HG03571 (cell line): ENCODE measurements around the gene AASDHPPT.

Experiments used
- ATAC-seq: cut with Tn5 transposase; IDR thresholded peaks from one replicate; pipeline ENCODE4 v1.9.1; 2021; ENCODE audit not compliant: unreplicated experiment

AASDHPPT gene

DNA sequence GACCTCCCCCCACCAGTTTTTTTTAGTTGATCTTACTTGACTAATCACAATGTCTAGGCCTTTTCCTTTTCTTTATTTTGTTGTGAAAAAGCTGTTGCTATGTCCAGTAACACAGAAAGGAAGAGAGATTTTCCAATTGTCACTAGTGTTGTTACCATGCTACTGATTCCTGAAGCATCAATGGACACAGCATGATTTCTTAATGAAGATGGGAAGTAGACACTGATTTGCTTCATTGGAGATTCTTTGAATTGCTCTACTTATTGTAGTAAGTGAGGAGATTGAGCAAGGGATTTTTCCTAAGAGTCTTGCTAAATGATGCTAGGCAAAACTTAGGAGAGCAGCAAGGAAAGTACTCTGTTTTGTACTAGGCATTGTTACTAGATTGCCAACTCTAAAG lies 4.6 kb downstream of the AASDHPPT start:
- ATAC-seq = no peak

DNA sequence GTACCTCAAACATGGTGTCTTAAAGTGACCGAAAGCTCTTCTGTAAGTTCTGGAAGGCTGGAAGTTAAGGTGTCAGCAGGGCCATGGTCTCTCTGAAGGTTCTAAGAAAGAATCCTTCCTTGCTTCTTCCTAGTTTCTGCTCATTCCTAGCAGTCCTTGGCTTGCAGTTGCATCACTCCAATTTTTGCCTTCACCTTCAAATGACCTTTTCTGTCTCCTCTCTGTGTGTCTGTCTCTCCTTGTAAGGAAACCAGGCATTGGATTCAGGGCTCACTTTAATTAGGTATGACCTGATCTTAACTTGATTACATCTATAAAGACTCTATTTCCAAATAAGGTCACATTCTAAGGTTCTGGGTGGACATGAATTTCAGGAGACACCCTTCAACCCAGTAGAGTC lies 8.7 kb downstream of the AASDHPPT start:
- ATAC-seq = no peak

DNA sequence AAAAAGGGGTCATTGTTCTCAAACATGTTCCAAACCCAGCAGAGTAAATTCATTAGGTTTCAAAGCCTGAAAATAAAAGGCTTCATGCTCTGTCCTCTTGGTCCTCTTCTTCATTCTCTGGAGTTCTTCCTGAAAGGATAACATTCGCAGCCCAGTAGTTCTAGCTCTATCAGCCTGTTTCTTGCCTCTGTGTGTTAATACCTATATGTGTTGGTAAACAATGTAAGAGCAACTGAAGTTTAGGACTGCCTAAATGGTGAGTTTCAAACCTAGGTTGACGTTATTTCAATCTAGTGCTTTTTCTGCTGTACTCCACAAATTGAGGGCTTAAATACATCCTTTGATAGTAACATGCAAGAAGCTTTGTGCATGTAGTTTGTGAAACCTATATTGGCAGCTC lies 9.4 kb downstream of the AASDHPPT start:
- no peak for ATAC-seq

DNA sequence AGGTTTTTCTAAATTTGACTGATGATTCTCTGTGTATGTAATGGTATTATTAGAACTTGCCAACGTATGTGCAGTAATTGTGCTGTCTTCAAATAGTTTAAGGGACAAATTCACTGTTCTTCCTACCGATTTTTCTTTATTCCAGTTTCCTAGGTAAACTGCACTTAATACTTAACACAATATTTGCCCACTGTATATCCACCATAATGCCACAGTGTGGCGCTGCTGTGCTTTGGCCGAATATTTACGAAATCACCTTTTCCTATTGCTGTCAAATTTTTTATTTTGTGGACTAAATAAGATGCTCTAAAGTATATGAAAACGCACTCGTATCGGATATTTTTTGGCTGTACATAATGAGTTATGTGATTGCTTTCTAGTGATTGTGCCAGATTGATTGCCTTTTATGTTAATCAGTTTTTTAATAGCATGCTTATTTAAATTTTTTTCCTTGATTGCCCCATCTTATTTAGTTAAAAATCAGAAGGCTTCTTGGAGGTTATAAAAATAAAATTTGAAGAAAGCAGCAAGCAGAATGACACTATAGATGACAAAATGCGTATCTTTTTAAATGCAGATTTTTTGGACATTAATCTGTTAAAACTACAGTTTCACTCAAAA lies 10.5 kb downstream of the AASDHPPT start:
- no peak for ATAC-seq

DNA sequence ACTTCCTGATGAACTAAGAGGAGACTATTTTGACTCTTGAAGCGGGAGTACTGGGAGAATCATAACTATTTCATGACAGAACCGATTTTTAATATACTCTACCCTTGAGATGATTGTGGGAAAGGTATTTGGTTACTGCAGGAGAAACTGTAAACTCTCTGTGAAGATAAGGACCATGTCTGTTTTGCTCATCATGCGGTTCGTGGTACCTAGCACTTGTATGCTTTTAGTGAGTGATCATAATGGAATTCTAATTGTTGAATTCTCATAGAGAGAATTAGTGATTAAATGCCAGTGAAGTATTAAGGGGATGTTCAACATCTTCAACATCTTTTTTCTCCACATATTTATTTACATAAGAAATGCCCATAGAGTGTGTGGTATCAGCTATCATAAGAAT lies 11.4 kb downstream of the AASDHPPT start:
- no peak for ATAC-seq

DNA sequence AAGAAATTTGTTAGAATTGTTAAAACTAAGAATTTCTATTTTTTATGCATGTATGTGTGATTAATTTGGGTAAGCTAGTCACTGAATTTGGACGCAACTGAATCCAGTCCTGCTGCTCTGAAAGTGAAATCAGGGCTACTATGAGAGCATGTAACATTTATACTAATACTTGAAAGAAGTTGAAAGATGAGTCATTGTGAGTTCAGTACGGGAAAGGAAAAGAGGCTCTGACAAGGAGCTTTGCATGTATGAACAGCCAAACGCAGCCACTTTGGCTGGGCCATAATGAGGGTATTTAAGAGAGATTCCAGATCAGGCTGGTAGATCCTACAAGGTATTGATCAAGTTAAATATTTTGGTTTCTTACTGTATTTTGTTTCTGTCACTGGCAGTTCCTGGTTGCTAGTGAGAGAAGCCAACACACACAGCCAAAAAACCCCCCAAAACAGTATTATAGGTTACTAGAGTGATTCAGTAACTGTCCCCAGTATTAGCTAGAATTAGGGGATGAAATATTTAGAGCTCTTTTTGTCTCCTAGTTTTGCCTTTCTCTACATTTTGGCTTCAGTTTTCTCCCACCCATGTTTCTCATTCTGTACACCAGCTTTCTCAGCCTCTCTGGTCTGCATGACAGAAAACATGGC lies 14.1 kb downstream of the AASDHPPT start:
- peak; percentile 97 for ATAC-seq

DNA sequence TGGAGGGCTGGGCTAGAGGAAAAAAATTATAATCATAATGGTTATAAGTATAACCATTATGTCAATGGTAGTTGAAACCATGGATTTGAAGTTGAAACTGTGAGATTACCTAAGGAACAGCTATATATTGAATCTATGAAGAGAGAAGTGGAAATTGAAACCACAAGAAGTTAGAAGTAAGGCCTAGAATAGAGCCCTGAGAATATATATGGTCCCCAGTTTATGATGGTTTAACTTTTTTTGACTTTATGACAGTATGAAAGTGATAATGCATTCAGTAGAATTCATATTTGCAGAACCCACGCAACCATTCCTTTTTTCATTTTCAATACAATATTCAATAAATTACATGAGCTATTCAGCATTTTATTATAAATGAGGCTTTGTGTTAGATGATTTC lies 15.0 kb downstream of the AASDHPPT start:
- ATAC-seq = no peak

DNA sequence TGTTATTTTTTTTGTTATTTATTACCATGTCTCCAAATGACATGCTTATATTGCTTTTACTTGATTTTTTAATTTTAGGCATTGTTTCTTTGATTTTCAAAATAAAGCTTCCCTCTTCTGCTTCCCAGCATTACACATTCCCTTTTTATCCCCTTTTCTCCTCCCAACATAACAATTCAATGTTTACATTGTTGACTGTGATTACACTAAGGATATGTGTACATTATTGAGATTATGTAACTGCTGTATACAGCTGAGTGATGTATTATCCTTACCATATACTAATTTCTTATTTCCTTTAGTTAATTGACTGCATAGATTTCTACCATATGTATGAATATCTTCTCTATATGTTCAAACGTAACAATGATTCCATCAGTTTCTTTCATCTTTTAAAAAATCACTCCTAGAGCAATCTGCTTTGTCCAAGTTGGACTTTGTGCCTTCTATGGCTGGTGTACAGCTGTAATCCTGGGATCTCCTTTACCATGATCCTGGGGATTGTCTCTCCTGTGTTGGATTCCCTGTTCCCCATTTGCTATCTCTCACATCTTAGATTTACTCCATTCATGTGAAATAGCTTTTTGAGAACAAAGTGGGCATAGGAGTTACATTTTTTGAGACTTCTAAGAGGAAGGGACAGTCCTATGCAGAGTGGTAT lies 21.6 kb downstream of the AASDHPPT start:
- ATAC-seq = no peak

DNA sequence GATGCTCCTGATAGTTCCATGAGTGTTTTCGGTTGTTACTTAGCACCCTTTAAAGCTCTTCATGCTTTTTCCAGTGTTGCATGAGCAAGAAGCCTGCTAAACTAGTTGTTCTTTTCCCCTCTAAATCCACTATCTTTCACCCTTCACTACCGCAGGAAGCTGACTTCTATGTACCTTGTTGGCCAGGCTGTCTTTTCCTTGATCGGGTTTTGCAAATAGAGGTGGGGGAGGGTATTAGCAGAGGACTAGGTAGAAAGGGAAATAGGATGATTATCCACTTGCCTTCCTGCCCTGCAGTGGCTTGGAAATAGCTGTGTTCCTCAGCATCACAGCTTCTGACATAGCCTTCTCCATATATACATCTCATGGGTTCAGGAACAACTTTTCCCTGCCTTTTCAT lies 23.9 kb downstream of the AASDHPPT start:
- no peak for ATAC-seq

DNA sequence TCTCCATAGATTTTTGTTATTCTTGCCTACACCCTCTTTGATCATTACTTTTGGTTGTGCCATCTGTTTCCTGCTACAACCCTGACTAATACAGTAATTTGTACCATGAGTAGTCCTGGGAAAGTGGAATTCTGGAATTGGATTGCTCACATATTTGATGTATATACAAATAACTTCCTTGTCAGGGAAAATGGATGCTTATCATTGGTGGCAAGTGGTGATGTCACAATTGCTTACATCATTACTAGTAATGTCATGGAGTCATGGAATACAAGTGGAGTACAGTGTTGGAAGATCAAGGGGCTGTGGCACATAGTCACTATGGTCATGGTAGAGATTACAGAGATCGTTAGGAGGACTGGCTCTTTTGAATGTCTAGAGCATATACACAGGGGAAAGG lies 24.4 kb downstream of the AASDHPPT start:
- ATAC-seq = no peak

DNA sequence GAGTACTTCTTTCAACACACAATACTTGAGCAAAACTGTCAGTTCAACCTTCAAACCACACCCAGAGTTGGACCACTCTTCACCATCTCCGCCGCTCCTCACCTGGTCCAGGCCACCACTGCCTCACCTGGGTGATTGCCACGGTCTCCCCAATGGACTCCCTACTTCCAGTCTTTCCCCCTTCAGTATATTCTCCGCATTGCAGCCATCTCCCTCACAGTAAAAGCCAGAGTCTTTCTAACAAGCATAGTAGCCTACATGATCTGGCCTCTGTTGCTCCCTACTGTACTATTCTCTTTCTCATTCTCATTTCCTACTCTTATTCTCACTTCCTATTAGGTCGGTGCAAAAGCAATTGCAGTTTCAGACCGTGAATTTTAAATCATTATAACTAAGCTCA lies 28.5 kb downstream of the AASDHPPT start:
- ATAC-seq = no peak

DNA sequence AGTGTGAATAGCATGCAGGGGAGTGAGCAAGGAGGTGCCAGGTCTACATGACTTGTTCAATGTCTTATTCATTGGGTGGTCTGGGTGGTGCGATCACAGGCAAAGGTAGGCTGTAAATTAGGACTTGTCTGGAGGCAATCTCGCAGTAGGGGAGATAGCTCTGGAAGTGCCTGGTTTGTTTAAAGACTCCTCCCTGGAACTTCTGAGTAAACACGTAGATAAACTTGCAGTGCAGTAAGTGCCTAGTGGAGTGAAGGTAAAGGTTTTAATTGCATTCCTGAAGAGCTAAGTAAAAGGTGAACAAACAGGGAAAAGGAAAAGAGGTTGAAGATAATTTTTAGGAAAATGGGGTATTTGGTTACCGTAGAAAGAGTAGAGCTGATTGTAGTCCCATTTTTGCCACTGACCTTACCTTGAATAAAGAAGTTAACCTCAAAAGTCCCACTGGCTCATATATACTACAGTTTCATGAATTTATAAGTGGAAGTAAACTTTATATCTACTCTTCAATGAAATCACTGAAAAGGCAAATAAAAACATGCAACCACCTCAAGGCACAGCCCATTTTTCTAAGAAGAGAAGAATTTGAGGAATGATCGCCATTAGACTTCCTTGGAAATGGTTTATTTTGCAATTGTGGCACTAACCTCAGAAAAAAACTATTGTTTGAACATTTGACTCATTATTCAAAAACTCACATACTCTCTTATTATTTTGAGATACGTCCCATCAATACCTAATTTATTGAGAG lies 44.3 kb downstream of the AASDHPPT start:
- ATAC-seq = no peak

DNA sequence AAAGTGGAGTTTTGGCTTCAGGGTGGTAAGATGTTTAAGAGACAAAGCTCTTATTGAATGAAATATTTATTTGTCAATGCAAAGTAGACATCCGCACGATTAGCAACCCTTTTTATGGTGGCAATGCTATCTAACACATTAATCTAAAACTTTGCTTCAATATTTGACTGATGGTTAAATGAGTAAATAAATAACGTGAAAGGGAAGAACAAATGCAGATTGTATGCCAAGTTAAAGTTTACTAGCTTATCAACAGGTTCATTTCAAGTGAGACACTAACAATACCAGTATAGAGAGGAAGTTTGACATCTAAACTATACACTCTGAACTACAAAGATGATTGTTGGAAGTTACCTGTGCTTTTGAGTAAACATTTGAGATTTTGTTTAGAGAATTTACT lies 50.1 kb downstream of the AASDHPPT start:
- ATAC-seq = no peak

DNA sequence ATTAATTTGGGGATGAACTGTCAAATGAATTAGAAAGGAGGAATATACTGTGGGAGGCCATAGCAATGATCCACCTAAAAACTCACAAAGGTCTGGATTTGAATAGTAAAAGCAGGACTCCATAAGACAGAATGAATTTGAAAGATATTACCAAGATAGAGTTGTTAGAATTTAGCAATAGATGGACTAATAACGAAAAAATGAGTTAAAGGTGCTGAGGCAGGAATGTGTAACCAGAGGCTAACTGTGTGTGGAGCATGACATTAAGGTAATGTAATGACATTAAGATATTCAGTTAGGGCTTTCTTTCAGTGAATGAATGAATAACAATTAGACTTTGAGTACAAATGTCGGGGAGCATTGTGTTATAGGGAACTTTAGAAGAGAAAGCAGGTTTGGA lies 51.3 kb downstream of the AASDHPPT start:
- ATAC-seq = no peak

DNA sequence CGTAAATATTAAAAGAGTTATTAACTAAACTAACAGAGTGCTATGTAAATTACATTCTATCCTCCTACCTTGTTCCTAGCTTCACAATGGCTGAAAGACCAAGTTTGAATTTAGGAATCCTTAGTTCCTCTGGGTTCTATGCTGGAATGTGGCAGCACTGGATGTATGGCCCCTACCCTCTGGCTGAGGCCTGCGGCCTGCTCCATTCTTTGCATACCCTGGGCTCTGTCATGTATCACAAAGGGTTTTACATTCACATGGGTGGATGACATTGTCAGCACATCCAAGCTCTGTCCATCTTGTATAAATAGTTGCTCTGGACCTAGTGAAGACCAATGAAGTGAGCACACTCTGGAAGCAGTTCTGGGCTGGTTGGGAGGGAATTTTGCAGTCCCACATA lies 54.5 kb downstream of the AASDHPPT start:
- no peak for ATAC-seq

DNA sequence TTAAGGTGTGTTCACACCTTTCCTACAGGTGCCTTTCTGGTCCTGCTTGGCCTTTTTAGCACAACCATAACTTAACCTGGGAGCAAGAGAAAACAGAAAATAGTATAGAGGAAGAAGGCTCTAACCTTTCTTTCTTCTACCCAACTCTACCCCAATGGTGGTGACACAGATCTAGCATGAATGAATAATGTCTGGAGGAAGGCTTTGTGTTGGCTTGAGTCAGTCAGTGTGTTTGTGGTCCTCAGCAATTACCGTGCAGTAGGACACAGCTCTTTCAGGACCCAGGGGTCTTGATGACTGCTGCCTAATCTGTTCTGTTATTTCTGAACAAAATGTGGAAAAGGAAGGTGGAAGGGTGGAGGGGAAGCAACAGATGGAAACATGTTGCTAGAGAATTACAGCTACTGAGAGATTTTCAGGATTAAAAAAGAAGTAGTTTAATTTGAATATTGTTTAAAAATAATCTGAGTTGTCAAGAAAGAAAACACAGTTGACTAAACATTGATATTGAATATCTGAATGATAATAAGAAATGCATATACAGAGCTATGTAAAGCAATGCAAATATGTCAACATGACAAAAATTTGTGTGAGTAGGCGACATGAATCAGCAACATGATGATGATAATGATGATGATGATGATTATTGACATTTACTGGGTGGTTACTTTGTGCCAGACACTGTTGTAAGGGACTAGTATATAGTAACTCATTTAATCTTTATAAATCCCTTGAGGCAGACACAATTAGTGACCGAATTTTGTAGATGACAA lies 55.3 kb downstream of the AASDHPPT start:
- ATAC-seq = no peak

DNA sequence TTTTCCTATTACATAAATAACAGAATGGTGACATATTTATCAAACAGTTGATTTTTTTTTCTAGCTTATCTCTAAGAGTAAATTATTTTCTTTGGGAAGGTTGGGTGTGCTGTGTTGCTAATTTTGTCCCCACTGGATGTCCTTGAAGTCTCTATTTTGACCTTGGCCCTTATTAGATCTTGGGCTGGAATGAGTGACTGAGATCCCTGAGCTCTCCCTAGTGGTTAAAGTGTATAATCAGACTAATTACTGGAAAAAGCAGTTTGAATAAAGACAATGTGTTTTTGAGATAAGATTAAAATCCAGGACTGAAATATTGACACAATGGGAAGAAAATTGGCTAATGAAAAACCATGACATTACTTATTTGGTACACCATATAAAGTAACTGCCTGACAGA lies 56.1 kb downstream of the AASDHPPT start:
- no peak for ATAC-seq

DNA sequence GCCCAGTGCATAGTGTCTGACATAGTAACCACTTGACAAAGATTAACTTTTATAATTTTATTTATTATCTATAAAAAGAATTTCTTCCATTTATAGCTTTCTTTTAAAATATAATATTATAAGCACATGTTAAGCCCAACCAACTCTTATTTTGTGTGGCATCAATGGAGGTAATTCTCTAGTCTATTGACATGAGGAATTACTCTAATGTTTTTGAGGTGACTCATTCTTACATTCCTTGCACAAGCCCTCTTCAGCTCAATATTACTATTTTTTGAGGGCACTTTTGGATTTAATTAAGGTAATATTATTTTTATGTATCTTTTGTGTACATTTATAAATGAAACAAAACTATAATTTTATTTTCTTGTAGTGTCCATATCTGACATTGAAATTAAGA lies 59.6 kb downstream of the AASDHPPT start:
- no peak for ATAC-seq

DNA sequence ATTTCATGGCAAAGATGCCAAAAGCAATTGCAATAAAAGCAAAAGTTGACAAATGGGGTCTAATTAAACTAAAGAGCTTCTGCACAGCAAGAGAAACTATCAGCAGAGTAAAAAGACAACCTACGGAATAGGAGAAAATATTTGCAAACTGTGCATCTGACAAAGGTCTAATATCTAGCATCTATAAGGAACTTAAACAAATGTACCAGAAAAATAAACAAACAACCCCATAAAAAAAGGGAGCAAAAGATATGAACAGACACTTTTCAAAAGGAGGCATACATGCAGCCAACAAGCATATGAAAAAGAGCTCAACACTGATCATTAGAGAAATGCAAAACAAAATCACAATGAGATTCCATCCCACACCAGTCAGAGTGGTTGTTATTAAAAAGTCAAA lies 60.3 kb downstream of the AASDHPPT start:
- ATAC-seq = no peak
